Liver (tissue), 9 donors: ENCODE results near the gene COL4A3. TPM values are rescaled to one million over a fixed set of nuclear protein-coding genes. Genes with fewer than 3 reads are reported as not detected.

Experiments
- DNase-seq: peaks from one replicate; pipeline ENCODE4 v3.0.0-alpha.2; 2017; ENCODE audit warnings: low spot score
- H3K27ac ChIP-seq, 2 donors: one replicate each; pipeline ENCODE4 v1.7.0; 2013; ENCODE audit warnings: inconsistent platforms in 2 of 2, low read length in 2 of 2, control low read depth in 1 of 2, low read depth in 1 of 2, mild to moderate bottlenecking in 1 of 2
- H3K27me3 ChIP-seq, 4 donors: one replicate each; pipeline versions ENCODE4 v1.6.1 to v1.7.0; 2013; ENCODE audit warnings: low read length in 3 of 4, inconsistent platforms in 1 of 4, mild to moderate bottlenecking in 1 of 4, moderate library complexity in 1 of 4; ENCODE audit not compliant: control insufficient read depth in 4 of 4, insufficient read depth in 4 of 4
- H3K36me3 ChIP-seq, 4 donors: one replicate each; pipeline versions ENCODE4 v1.6.1 to v1.7.0; 2013; ENCODE audit warnings: low read length in 3 of 4, mild to moderate bottlenecking in 3 of 4, low read depth in 1 of 4, moderate library complexity in 1 of 4; ENCODE audit not compliant: control insufficient read depth in 4 of 4, insufficient read depth in 3 of 4
- H3K4me1 ChIP-seq, 4 donors: one replicate each; pipeline versions ENCODE4 v1.6.1 to v1.7.0; 2013; ENCODE audit warnings: low read length in 3 of 4, mild to moderate bottlenecking in 3 of 4, moderate library complexity in 1 of 4; ENCODE audit not compliant: control insufficient read depth in 4 of 4, insufficient read depth in 4 of 4
- H3K4me3 ChIP-seq, 3 donors: one replicate each; pipeline versions ENCODE4 v1.6.1 to v1.7.0; 2013; ENCODE audit warnings: low read length in 3 of 3, control low read depth in 1 of 3, low read depth in 1 of 3, mild to moderate bottlenecking in 1 of 3
- H3K9ac ChIP-seq, 2 donors: one replicate each; pipeline ENCODE4 v1.7.0; 2013; ENCODE audit warnings: low read length in 2 of 2, mild to moderate bottlenecking in 2 of 2, moderate library complexity in 2 of 2, control low read depth in 1 of 2, low read depth in 1 of 2
- H3K9me3 ChIP-seq, 4 donors: one replicate each; pipeline versions ENCODE4 v1.6.1 to v1.7.0; 2013; ENCODE audit warnings: low read length in 3 of 4; ENCODE audit not compliant: control insufficient read depth in 4 of 4
- ATF3 ChIP-seq: IDR thresholded peaks from 2 replicates; pipeline ENCODE4 v1.6.1; 2016; ENCODE audit warnings: antibody characterized with exemption
- CTCF ChIP-seq: fragments of 150-350 bp; IDR thresholded peaks from 2 replicates; pipeline ENCODE4 v1.5.1; 2017; ENCODE audit warnings: improper control_type of control experiment, low read depth, low read length; ENCODE audit not compliant: missing input control
- EGR1 ChIP-seq, 2 donors: IDR thresholded peaks; 2 replicates each; pipeline ENCODE4 v1.6.1; 2016 to 2018; ENCODE audit warnings: antibody characterized with exemption in 2 of 2, low read depth in 2 of 2
- FOXA1 ChIP-seq: IDR thresholded peaks from 2 replicates; pipeline ENCODE4 v1.6.1; 2016; ENCODE audit warnings: antibody characterized with exemption
- FOXA2 ChIP-seq: IDR thresholded peaks from 2 replicates; pipeline ENCODE4 v1.6.1; 2016; ENCODE audit warnings: antibody characterized with exemption
- GABPA ChIP-seq, 2 donors: IDR thresholded peaks in 1 of 2; conservative IDR thresholded peaks in 1 of 2; 2 replicates each; pipeline ENCODE4 v1.6.1; 2016; ENCODE audit warnings: antibody characterized with exemption in 2 of 2, mild to moderate bottlenecking in 1 of 2, moderate library complexity in 1 of 2
- HNF4A ChIP-seq, 2 donors: conservative IDR thresholded peaks; 2 replicates each; pipeline ENCODE4 v1.6.1; 2016; ENCODE audit warnings: antibody characterized with exemption in 2 of 2, mild to moderate bottlenecking in 2 of 2
- HNF4G ChIP-seq: IDR thresholded peaks from 2 replicates; pipeline ENCODE4 v1.6.1; 2016; ENCODE audit warnings: antibody characterized with exemption
- JUND ChIP-seq, 2 donors: IDR thresholded peaks; 2 replicates each; pipeline ENCODE4 v1.6.1; 2016; ENCODE audit warnings: antibody characterized with exemption in 2 of 2
- MAX ChIP-seq: IDR thresholded peaks from 2 replicates; pipeline ENCODE4 v1.6.1; 2016; ENCODE audit warnings: antibody characterized with exemption
- NR2F2 ChIP-seq: IDR thresholded peaks from 2 replicates; pipeline ENCODE4 v1.6.1; 2016; ENCODE audit warnings: antibody characterized with exemption
- RAD21 ChIP-seq, 2 donors: IDR thresholded peaks; 2 replicates each; pipeline ENCODE4 v1.6.1; 2016; ENCODE audit warnings: antibody characterized with exemption in 2 of 2, mild to moderate bottlenecking in 2 of 2
- RXRA ChIP-seq, 2 donors: IDR thresholded peaks; 2 replicates each; pipeline ENCODE4 v1.6.1; 2017 to 2018; ENCODE audit warnings: antibody characterized with exemption in 2 of 2, mild to moderate bottlenecking in 1 of 2
- SP1 ChIP-seq: IDR thresholded peaks from 2 replicates; pipeline ENCODE4 v1.6.1; 2018; ENCODE audit warnings: antibody characterized with exemption, mild to moderate bottlenecking
- TAF1 ChIP-seq: conservative IDR thresholded peaks from 2 replicates; pipeline ENCODE4 v1.6.1; 2016; ENCODE audit warnings: antibody characterized with exemption, mild to moderate bottlenecking
- YY1 ChIP-seq: IDR thresholded peaks from 2 replicates; pipeline ENCODE4 v1.6.1; 2016; ENCODE audit warnings: antibody characterized with exemption, mild to moderate bottlenecking
- ZBTB33 ChIP-seq: IDR thresholded peaks from 2 replicates; pipeline ENCODE4 v1.6.1; 2016; ENCODE audit warnings: antibody characterized with exemption
- WGBS: extraction: QIAGEN DNeasy Blood & Tissue Kit; methylation state at CpG from one replicate; pipeline ENCODE4 v1.1.7; 2013; 5-methylcytosine and 5-hydroxymethylcytosine counted together
- polyA plus RNA-seq, 2 donors: library from polyadenylated mRNA; stranded (reverse) in 1 of 2; unstranded in 1 of 2; fragments of 200-250 nt in 1 of 2; fragments of >200 nt in 1 of 2; fragmentation: Nextera tagmentation in 1 of 2; extraction: Ambion mirVana in 1 of 2; gene quantifications; one replicate each; pipeline versions ENCODE4 v1.2.1 to v1.2.3, GENCODE V29; 2013 to 2015
- total RNA-seq, 2 donors: library from RNA; depleted of rRNA; stranded (reverse); fragments of >200 nt; gene quantifications; one replicate each; pipeline ENCODE4 v1.2.3, GENCODE V29; 2014
- donor health status: healthy.
- donor health status: healthy.
- donor health status: healthy.
- donor health status: healthy.
- donor health status: healthy.

The COL4A3 gene
- total and polyA plus RNA-seq, 4 donors, result 0.05 to 2.3 (median 0.35) TPM

- WGBS, result 91% methylated on average over 7 of the region's 7 CpGs
- no peak for DNase-seq
- Histone ChIP-seq H3K36me3 (peaks cover 2 to 23% (median 10%) of the 10 kb centered on the region in 4 donors), H3K9me3 (no peaks in the 10 kb centered on the region), H3K4me1 (no peaks in the 10 kb centered on the region), H3K27me3 (no peaks in the 10 kb centered on the region), H3K9ac (no peak overlapping the region), H3K27ac (no peak overlapping the region), H3K4me3 (no peak overlapping the region)
- TF ChIP-seq ATF3 (no peak), RAD21 (IDR thresholded peaks at IDR 0.05) (no peak), YY1 (no peak), CTCF (no peak), FOXA1 (no peak), FOXA2 (no peak), HNF4G (no peak), HNF4A (conservative IDR thresholded peaks at IDR 0.05) (no peak), RXRA (IDR thresholded peaks at IDR 0.05) (no peak), ZBTB33 (no peak), TAF1 (no peak), SP1 (no peak)
Measured at GRCh38 chr2:227349989-227350612, 185.7 kb downstream of the COL4A3 start.

GRCh38 chr2:227351639-227352038 is 187.2 kb downstream of the COL4A3 start:
- Histone ChIP-seq H3K36me3 (peaks cover 4 to 36% (median 15%) of the 10 kb centered on the region in 4 donors), H3K9me3 (no peaks in the 10 kb centered on the region), H3K9ac (no peak overlapping the region), H3K27me3 (no peaks in the 10 kb centered on the region), H3K4me1 (no peaks in the 10 kb centered on the region), H3K27ac (no peak overlapping the region), H3K4me3 (no peak overlapping the region)
- no peak for DNase-seq
- TF ChIP-seq YY1 (no peak), ZBTB33 (no peak), CTCF (no peak), SP1 (no peak), TAF1 (no peak), FOXA1 (no peak), NR2F2 (no peak), MAX (no peak), HNF4A (conservative IDR thresholded peaks at IDR 0.05) (no peak), ATF3 (no peak), EGR1 (IDR thresholded peaks at IDR 0.05; ENCODE audit: low read depth in 2 of 2) (no peak), JUND (IDR thresholded peaks at IDR 0.05) (no peak), GABPA (IDR thresholded peaks at IDR 0.05 in 1 of 2, conservative IDR thresholded peaks at IDR 0.05 in 1 of 2) (no peak), RAD21 (IDR thresholded peaks at IDR 0.05) (no peak), RXRA (IDR thresholded peaks at IDR 0.05) (no peak)
- WGBS, result 84% methylated on average over 4 of the region's 4 CpGs
